Measurements from ENCODE around the gene RAP1B. TPM values are rescaled to one million over a fixed set of nuclear protein-coding genes. Genes with fewer than 3 reads are reported as not detected.
A peak's percentile ranks its signal among the peaks of the same experiment; 100 is the strongest.

RAP1B gene
- total and polyA plus RNA-seq, 2 experiments from 2014 or later: 275 to 353 TPM

DNA sequence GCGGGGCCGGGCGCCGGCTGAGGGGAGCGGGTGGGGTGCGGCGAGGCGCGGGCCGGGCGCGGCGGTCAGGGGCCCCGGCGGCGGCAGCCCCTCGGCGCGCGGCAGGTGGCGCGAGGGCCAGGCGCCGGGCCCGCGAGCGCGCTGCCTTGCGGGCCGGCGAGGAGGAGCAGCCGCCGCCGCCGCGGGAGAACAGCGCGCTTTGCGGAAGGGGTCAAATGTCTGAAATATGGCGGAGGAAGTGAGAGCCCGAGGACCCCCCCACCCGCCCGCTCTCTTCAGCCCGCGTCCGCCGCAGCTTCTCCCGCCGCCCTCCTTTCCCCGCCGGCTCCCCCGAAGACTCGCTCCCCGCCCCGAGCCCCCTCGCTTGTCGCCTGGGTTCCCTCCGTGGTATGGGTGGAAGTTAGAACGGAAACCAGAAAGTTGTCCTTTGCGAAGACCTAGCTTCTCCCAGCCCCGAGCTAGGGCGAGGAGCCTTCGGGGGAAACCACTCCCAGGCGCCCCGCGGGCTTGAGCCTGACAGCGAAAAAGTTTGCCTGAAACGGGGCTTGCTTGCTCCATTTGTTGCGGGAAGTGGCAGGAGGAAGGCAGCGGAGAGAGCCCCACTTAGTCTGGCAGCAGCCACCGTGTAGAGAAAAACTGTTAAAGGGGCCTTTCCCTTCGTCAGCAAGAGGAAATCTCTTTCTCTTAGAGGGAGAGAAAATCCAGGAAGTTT lies 551 bp downstream of the RAP1B start:
- Histone ChIP-seq H3K9me3 (ENCODE audit: low read depth) (no peaks in the 10 kb centered on the region), H3K4me1 (ENCODE audit: insufficient read depth) (peaks cover 33% of the 10 kb centered on the region), H3K9me2 (ENCODE audit: insufficient read depth) (no peaks in the 10 kb centered on the region), H3F3A (ENCODE audit: insufficient read depth) (peaks cover 38% of the 10 kb centered on the region), H2AFZ (peak overlapping the region; percentile 49; the same call in 1 of the 2 replicates), H3K27me3 (replicated peaks; ENCODE audit: insufficient read depth) (no peaks in the 10 kb centered on the region), H3K4me2 (ENCODE audit: unreplicated experiment) (peak overlapping the region; percentile 98), H4K20me1 (ENCODE audit: insufficient read depth) (peaks cover 5% of the 10 kb centered on the region; the same call in 1 of the 2 replicates), H3K9ac (peak overlapping the region; percentile 97), H3K27ac (peak overlapping the region; percentile 93), H3K36me3 (ENCODE audit: low read depth) (no peaks in the 10 kb centered on the region), H3K79me2 (ENCODE audit: insufficient read depth) (peaks cover 50% of the 10 kb centered on the region), H3K4me3 (peak overlapping the region; percentile 95)
- DNase-seq: peak; percentile 84
- in situ Hi-C loops (cut with MboI): no loop called here
- TF ChIP-seq EZH2phosphoT487 (IDR thresholded peaks at IDR 0.05; ENCODE audit: insufficient read depth, low read depth): no peak
- no peak for TF ChIP-seq EZH2 (IDR thresholded peaks at IDR 0.05; ENCODE audit: insufficient read depth, poor library complexity, severe bottlenecking)
- WGBS, 2 experiments (ENCODE audit: low coverage in 1 of 2, low lambda C conversion rate in 2 of 2, missing lambda C conversion rate in 2 of 2): 1 to 2% methylated on average over 32 to 36 of the region's 72 CpGs

DNA sequence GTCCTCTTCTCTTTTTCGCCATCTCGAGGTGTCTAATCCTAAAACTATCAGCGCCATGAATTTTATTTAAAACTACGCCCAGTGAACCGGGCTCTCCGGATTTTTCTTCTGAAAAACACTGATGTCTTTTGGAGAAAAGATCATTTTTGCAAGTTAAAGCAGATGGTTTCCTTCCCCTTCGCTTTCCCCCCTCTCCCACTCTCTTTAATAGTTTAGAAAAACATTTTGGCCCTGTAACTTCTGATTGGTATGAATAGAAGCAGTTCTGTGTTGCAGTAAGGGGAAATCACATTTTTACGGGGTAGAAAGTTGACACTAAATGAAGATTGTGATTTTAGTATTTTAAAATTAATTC lies 1.1 kb downstream of the RAP1B start:
- Histone ChIP-seq H3K9me3 (ENCODE audit: low read depth) (no peaks in the 10 kb centered on the region), H3K36me3 (ENCODE audit: low read depth) (no peaks in the 10 kb centered on the region), H2AFZ (no peak overlapping the region), H3K4me3 (peak overlapping the region; percentile 95), H3F3A (ENCODE audit: insufficient read depth) (peaks cover 41% of the 10 kb centered on the region), H3K9ac (peak overlapping the region; percentile 97), H3K4me2 (ENCODE audit: unreplicated experiment) (peak overlapping the region; percentile 98), H3K4me1 (ENCODE audit: insufficient read depth) (peaks cover 37% of the 10 kb centered on the region), H3K79me2 (ENCODE audit: insufficient read depth) (peaks cover 56% of the 10 kb centered on the region), H4K20me1 (ENCODE audit: insufficient read depth) (peaks cover 5% of the 10 kb centered on the region; the same call in 1 of the 2 replicates), H3K27me3 (replicated peaks; ENCODE audit: insufficient read depth) (no peaks in the 10 kb centered on the region), H3K9me2 (ENCODE audit: insufficient read depth) (no peaks in the 10 kb centered on the region), H3K27ac (peak overlapping the region; percentile 90)
- no peak for DNase-seq
- in situ Hi-C loops (cut with MboI): no loop called here
- 0 to 2% methylated on average over 8 of the region's 8 CpGs for WGBS, 2 experiments (ENCODE audit: low coverage in 1 of 2, low lambda C conversion rate in 2 of 2, missing lambda C conversion rate in 2 of 2)
- TF ChIP-seq EZH2 (IDR thresholded peaks at IDR 0.05; ENCODE audit: insufficient read depth, poor library complexity, severe bottlenecking) (no peak), EZH2phosphoT487 (IDR thresholded peaks at IDR 0.05; ENCODE audit: insufficient read depth, low read depth) (no peak)

DNA sequence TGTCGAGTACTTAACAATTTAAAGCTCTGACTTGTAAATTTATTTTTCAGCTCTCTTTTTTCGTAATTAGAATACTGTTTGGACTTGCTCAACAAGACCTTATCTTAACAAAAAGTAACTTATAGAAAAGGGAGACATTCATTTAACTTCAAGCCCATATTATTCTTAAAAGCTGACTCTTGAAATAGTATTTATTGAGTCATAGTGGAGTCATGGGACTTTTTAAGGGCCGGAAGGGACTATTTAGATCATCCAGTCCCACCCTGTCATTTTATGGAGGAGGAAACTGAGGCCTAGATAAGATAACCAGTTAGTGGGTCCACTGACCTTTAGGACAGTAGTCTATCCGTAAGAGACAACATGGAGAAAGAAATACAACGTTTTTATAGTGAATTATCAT lies 1.5 kb downstream of the RAP1B start:
- H3K9ac ChIP-seq: peak overlapping the region; percentile 97
- H3K4me3 ChIP-seq: peak overlapping the region; percentile 95
- peaks cover 60% of the 10 kb centered on the region for H3K79me2 ChIP-seq (ENCODE audit: insufficient read depth)
- TF ChIP-seq EZH2 (IDR thresholded peaks at IDR 0.05; ENCODE audit: insufficient read depth, poor library complexity, severe bottlenecking) (no peak), EZH2phosphoT487 (IDR thresholded peaks at IDR 0.05; ENCODE audit: insufficient read depth, low read depth) (no peak)
- no peaks in the 10 kb centered on the region for H3K9me3 ChIP-seq (ENCODE audit: low read depth)
- H3K4me1 ChIP-seq (ENCODE audit: insufficient read depth): peaks cover 41% of the 10 kb centered on the region
- H3K27me3 ChIP-seq (replicated peaks; ENCODE audit: insufficient read depth): no peaks in the 10 kb centered on the region
- WGBS, 2 experiments (ENCODE audit: low coverage in 1 of 2, low lambda C conversion rate in 2 of 2, missing lambda C conversion rate in 2 of 2): 2 to 3% methylated on average over 5 of the region's 5 CpGs
- H3F3A ChIP-seq (ENCODE audit: insufficient read depth): peaks cover 46% of the 10 kb centered on the region
- no peak overlapping the region for H2AFZ ChIP-seq
- peak overlapping the region; percentile 98 for H3K4me2 ChIP-seq (ENCODE audit: unreplicated experiment)
- in situ Hi-C loops (cut with MboI): no loop called here
- H3K9me2 ChIP-seq (ENCODE audit: insufficient read depth): no peaks in the 10 kb centered on the region
- H3K27ac ChIP-seq: peak overlapping the region; percentile 90
- no peaks in the 10 kb centered on the region for H3K36me3 ChIP-seq (ENCODE audit: low read depth)
- H4K20me1 ChIP-seq (ENCODE audit: insufficient read depth): peaks cover 5% of the 10 kb centered on the region; the same call in 1 of the 2 replicates
- DNase-seq: peak; percentile 68

DNA sequence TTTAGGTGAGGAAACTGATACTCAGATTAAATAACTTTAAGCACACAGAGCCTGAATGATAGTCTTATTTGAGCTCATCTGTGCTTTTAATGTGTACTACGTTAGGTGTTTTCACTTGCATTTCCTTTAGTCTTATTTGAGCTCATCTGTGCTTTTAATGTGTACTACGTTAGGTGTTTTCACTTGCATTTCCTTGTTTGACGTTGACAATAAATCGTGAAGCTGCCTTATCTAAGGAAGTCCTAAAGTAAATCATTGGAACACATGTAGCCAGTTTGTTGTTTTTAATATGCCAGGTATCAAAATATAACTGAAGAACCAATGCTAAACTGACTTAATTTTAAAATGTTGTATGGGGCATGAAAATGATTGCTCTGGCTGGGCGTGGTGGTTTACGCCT lies 2.0 kb downstream of the RAP1B start:
- no peaks in the 10 kb centered on the region for H3K9me2 ChIP-seq (ENCODE audit: insufficient read depth)
- TF ChIP-seq EZH2phosphoT487 (IDR thresholded peaks at IDR 0.05; ENCODE audit: insufficient read depth, low read depth) (no peak), EZH2 (IDR thresholded peaks at IDR 0.05; ENCODE audit: insufficient read depth, poor library complexity, severe bottlenecking) (no peak)
- in situ Hi-C loops (cut with MboI): no loop called here
- H4K20me1 ChIP-seq (ENCODE audit: insufficient read depth): peaks cover 5% of the 10 kb centered on the region; the same call in 1 of the 2 replicates
- H3F3A ChIP-seq (ENCODE audit: insufficient read depth): peaks cover 51% of the 10 kb centered on the region
- WGBS, 2 experiments (ENCODE audit: low coverage in 1 of 2, low lambda C conversion rate in 2 of 2, missing lambda C conversion rate in 2 of 2): 53 to 59% methylated on average over 6 of the region's 6 CpGs
- peak overlapping the region; percentile 90 for H3K27ac ChIP-seq
- DNase-seq: no peak
- peak overlapping the region; percentile 95 for H3K4me3 ChIP-seq
- H3K27me3 ChIP-seq (replicated peaks; ENCODE audit: insufficient read depth): no peaks in the 10 kb centered on the region
- no peak overlapping the region for H2AFZ ChIP-seq
- peaks cover 65% of the 10 kb centered on the region for H3K79me2 ChIP-seq (ENCODE audit: insufficient read depth)
- peaks cover 46% of the 10 kb centered on the region for H3K4me1 ChIP-seq (ENCODE audit: insufficient read depth)
- no peaks in the 10 kb centered on the region for H3K36me3 ChIP-seq (ENCODE audit: low read depth)
- H3K4me2 ChIP-seq (ENCODE audit: unreplicated experiment): peak overlapping the region; percentile 98
- no peaks in the 10 kb centered on the region for H3K9me3 ChIP-seq (ENCODE audit: low read depth)
- peak overlapping the region; percentile 97 for H3K9ac ChIP-seq
